Left ventricle myocardium inferior (tissue), 1 donor: ENCODE measurements around the gene CHST1. TPM values are rescaled to one million over a fixed set of nuclear protein-coding genes. Genes with fewer than 3 reads are reported as not detected.

ENCODE experiments used
- DNase-seq: peaks from one replicate; pipeline ENCODE4 v3.0.0-alpha.2; 2020
- H3K27ac ChIP-seq: fragments of 200-600 bp; replicated peaks from 2 replicates; pipeline ENCODE4 v1.8.0; 2021
- H3K27me3 ChIP-seq: fragments of 200-600 bp; 2 replicates; pipeline ENCODE4 v1.8.0; 2021; ENCODE audit warnings: low read depth
- H3K36me3 ChIP-seq: fragments of 200-600 bp; 2 replicates; pipeline ENCODE4 v1.8.0; 2021
- H3K4me1 ChIP-seq: fragments of 200-600 bp; 2 replicates; pipeline ENCODE4 v1.8.0; 2021
- H3K4me3 ChIP-seq: fragments of 200-600 bp; 2 replicates; pipeline ENCODE4 v1.8.0; 2021; ENCODE audit warnings: mild to moderate bottlenecking, moderate library complexity
- H3K9me3 ChIP-seq: fragments of 200-600 bp; replicated peaks from 2 replicates; pipeline ENCODE4 v1.8.0; 2021
- CTCF ChIP-seq: fragments of 200-600 bp; IDR thresholded peaks from 2 replicates; pipeline ENCODE4 v1.8.0; 2021; ENCODE audit warnings: antibody characterized with exemption, mild to moderate bottlenecking, borderline replicate concordance
- intact Hi-C: fragments of 100-400 bp; cut with micrococcal nuclease; formaldehyde crosslinking; loops from one replicate; pipeline ENCODE4 v1.11.0; 2022
- total RNA-seq: library from RNA; stranded (reverse); fragmentation: NEBNext Ultra II Directional; extraction: Animal tissue kit (Norgen Biotek cat#: 25700); gene quantifications from one replicate; pipeline ENCODE4 v1.2.1, GENCODE V29; 2021
- donor health status: DM: no; HTN: yes; CAD: no; lungs with severe emphysema.

CHST1 gene
- total RNA-seq, 1 donor from 2014 or later: 2.9 TPM

DNA sequence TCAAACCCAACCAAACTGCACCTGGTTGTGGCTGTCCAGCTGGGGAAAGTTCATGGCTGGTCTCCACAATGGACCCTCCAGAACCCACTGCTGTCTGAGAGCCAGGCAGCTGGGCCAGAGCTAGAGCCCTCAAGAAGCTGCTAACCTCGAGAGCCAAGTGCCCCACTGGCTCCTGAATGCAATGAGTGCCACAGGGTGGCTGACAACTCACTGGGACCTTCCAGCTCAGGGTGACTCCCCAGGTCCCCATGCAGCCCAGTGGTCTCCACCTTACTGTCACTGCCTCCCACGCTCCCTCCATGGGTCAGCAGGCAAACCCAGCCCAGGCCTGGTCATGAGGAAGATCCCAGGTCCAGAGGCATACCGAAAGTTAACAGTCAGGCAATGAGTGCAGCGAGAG lies 8.0 kb upstream of the CHST1 start:
- intact Hi-C loops: no loop called here

GRCh38 chr11:45672593-45672992 lies 7.2 kb upstream of the CHST1 start:
- H3K4me1 ChIP-seq: no peaks in the 10 kb centered on the region
- no peaks in the 10 kb centered on the region for H3K36me3 ChIP-seq
- H3K27ac ChIP-seq: no peak overlapping the region
- no peaks in the 10 kb centered on the region for H3K27me3 ChIP-seq
- intact Hi-C loops: no loop called here
- H3K4me3 ChIP-seq: no peak overlapping the region
- no peak for DNase-seq
- no peaks in the 10 kb centered on the region for H3K9me3 ChIP-seq
- no peak for TF ChIP-seq CTCF

More for the DNA sequence above, 8.0 kb upstream of the CHST1 start:
- Histone ChIP-seq H3K4me3 (no peak overlapping the region), H3K9me3 (no peaks in the 10 kb centered on the region), H3K4me1 (no peaks in the 10 kb centered on the region), H3K36me3 (no peaks in the 10 kb centered on the region), H3K27ac (no peak overlapping the region), H3K27me3 (no peaks in the 10 kb centered on the region)
- DNase-seq: no peak
- no peak for TF ChIP-seq CTCF

DNA sequence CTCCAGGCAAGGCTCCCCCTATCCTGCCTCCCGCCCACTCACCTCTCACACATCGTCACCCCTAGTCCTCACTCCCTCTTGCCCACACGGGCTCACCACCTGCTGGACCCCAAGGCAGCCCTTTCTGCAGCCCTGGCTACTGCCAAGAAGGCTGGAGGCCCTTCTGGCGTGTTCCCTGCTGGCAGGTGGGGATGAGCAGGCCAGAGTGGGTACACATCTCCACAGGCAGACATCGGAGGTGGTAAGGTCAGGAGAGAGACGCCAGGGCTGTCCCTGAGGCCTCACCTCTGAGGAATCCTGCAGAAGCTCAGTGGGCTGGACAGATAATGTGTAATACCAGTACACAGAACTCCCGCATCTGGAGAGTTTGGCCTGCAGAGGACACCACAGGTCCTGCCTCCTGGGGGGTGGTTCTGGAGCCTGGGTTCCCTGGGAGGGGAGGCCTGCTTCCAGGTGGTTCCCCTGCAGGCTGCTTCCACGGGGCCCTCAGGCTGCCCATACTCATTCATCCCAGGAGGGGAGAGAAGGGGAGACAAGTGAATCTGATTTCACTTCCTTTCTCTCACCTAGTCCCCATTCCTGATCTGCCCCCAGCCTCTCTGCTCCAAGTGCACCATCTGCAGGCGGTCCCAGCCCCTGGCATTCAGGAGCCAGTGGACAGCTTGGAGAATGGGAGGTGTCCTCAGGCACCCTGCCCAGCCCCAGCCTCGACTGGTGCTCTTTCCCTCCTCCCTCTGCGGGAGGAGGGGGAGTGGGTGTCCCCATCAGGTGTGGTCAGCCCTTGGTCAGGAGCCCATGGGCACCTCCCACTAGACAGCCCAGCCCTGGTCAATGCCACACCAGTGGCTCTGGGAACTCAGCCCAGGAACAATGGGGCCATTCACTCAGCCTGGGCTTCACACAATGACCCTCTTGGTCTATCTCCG lies 6.1 kb upstream of the CHST1 start:
- no peak for DNase-seq
- Histone ChIP-seq H3K9me3 (no peaks in the 10 kb centered on the region), H3K4me1 (no peaks in the 10 kb centered on the region), H3K27me3 (no peaks in the 10 kb centered on the region), H3K27ac (no peak overlapping the region), H3K36me3 (no peaks in the 10 kb centered on the region), H3K4me3 (no peak overlapping the region)
- peak; percentile 17 for TF ChIP-seq CTCF
- intact Hi-C loops: no loop called here

- Histone ChIP-seq H3K9me3 (no peaks in the 10 kb centered on the region), H3K27ac (no peak overlapping the region), H3K4me3 (no peak overlapping the region), H3K36me3 (no peaks in the 10 kb centered on the region), H3K27me3 (no peaks in the 10 kb centered on the region), H3K4me1 (peaks cover 7% of the 10 kb centered on the region)
- intact Hi-C loops: no loop called here
- no peak for TF ChIP-seq CTCF
- no peak for DNase-seq
Observed at GRCh38 chr11:45670386-45671135, 5.1 kb upstream of the CHST1 start.

GRCh38 chr11:45669956-45670355 lies 4.5 kb upstream of the CHST1 start:
- Histone ChIP-seq H3K4me3 (no peak overlapping the region), H3K27me3 (no peaks in the 10 kb centered on the region), H3K27ac (no peak overlapping the region), H3K36me3 (no peaks in the 10 kb centered on the region), H3K9me3 (no peaks in the 10 kb centered on the region), H3K4me1 (peaks cover 12% of the 10 kb centered on the region)
- no peak for TF ChIP-seq CTCF
- intact Hi-C loops: loop anchor here (10.0 kb wide), 1 partner anchor 95 kb away; no protein-coding TSS in a partner anchor
- no peak for DNase-seq
